ENCODE results near the gene VWA7.
A peak's percentile ranks its signal among the peaks of the same experiment; 100 is the strongest.

The VWA7 gene

DNA sequence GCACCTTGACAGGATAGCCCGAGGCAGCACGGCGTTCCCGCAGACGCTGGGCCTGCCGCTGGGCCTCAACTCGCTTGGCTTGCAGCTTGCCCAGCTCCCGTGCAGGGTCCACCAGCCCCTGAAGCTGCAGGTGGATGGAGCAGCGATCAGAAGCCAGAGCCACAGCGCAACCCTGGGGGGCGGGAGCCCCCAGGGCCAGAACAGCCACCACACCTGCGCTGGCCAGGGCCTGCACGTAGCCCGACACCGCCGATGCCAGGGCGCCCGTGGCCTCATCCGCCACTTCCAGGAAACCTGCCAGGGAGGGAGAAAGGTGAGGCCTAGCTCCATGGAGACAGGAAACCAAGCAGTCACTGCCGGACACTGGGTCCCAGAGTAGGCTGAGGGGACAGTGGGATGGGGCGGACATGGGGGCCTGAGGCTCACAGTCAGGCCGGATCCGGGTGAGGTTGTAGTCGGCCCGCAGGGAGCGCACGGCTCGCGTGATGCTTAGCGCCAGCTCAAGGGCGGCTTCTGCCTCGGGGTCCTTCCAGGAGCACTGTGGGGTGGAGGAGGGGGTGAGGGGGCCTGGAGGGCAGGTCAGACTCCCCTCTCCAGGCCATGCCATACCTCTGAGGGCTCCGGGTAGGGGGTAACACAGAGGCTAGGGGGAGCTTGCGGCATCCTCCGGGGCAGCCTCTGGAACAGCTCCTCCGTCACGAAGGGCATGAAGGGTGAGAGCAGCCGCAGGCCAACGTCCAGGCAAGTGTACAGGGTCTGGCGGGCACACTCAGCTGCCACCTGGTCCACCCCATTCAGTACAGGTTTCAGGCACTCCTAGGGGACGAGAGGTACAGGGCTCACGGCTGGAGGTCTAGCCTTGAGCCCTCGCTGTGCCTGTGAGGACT is 2.1 kb upstream of the VWA7 start:
- DNase-seq (ENCODE audit: low spot score), result no peak

DNA sequence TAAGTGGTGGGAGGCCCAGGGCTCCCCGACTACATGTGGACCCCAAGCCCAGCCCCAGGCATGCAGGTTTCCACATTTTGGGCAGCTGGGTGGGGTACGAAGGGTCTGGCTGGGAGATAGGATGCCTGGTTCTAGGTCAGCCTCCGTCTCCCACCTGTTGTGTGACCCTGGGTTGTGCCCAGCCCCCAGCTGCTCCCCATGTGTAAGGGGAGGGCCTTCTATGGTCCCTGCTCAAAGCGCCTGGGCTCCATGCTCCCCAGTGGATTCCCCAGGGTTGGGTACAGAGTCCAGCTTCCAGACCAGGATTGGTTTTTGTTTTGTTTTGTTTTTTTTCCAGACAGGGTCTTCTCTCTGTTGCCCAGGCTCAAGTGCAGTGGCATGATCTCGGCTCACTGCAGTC is 1.1 kb upstream of the VWA7 start:
- no peak for DNase-seq (ENCODE audit: low spot score)

DNA sequence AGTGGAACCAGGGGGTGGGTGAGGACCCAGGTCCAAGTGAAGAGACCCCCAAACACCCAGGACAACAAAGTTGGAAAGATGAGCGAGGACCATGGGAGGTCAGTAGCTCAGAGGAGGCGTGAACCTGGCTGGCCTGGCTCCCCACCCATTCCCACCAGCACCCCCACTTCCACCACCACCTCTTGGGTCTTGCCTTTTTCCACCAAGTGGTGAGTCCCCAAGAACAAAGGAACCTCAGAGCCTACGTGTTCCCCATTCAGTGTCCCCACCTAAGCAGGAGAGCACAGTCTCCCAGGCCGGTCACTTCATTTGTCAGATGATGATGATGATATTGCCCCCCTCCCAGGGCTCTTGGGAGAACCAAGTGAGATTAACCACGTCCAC is 531 bp upstream of the VWA7 start:
- DNase-seq (ENCODE audit: low spot score), result no peak

DNA sequence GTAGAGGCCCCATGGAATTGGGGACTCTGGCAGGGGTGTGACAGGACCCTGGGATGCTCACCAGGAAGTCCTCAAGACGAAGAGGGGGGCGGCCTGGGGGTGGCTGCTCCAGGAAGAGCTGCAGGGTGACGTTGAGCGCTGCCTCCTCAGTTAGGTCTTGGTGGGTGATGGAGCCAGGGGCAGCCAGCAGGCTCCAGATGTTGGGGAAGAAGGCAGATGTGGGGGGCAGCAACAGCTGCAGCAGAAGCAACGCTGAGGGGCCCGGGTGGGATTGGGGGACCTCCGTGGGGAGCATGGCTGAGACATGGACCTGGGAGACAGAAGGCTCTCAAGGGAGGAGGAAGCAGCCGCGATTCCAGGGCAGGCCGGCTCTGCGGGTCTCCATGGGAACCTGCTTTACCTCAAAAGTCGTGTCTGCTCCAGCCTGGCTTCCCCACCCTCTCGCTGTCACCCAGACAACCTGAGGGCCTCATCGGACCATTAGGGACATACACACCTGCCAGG is 591 bp downstream of the VWA7 start:
- DNase-seq (ENCODE audit: low spot score), result no peak

DNA sequence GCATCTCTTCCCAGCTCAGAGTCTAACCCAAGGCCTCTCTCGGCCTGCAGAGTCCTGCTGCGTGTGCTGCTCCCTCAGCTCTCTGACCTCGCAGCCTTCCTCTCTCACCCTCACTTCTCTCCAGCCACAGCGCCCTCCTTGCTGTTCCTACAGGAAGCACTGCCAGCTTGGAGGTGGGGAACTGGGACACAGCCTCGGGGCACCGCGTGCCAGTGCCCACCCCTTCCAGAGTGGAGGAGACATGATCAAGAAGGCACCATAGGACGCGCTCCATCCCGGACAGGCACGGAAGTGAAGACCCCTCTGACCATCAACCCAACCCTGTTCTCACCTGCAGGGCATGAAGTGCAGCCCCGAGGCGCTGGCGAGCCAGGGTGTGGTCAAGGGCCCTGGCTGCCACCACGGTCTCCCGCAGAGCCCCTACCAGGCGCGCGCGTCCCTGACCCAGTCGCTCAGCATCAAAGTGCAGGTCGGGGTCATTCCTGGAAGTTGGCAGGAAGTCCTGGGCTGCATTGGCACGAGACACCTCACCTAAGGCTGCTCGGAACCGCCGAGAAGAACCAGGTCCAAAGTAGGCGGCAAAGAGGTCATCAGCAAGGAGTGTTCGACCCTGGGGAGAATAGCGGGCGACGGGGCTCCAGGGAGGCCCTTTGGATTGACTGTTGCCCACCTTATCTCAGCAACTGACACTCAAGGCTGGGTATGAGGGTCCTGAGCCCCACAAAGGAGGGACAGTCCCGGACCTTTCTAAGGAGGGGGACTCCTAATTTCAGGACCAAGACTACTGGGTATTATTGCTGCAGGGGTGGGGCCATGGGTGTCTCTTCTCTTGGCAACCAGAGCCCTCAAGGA is 1.3 kb downstream of the VWA7 start:
- DNase-seq (ENCODE audit: low spot score), result no peak

DNA sequence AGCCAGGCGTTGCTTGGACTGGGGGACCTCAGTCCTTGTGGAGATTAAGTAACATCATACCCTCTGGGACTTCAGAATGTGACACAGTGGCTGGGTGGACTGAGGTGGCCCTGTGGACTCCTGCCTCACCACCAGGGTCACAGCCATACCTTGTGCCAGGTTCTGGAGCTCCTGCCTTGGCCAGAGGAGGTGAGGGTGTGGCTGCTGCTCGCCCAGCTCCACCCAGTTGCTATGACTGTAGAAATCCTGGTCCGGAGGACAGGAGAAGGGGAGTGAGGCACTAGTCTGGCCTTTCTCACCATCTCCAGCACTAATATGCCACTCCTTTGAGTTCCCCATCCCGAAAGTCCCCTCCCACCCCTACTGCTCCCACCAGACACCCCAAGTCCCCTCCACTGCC is 1.9 kb downstream of the VWA7 start:
- DNase-seq (ENCODE audit: low spot score), result no peak

DNA sequence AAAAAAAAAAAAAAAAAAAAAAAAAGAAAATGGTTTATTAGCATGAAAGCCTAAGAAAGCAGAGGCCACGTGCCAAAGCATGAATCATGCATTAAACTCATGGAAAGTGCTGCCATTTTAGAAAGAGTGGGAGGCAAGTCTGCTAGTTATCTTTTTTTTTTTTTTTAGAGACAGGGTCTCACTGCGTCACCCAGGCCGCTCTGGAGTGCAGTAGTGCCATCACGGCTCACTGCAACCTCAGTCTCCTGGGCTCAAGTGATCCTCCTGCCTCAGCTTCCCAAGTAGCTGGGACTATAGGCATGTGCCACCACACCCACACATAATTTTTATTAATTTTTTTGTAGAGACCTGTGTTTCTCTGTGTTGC is 5.2 kb downstream of the VWA7 start:
- no peak for DNase-seq (ENCODE audit: low spot score)

DNA sequence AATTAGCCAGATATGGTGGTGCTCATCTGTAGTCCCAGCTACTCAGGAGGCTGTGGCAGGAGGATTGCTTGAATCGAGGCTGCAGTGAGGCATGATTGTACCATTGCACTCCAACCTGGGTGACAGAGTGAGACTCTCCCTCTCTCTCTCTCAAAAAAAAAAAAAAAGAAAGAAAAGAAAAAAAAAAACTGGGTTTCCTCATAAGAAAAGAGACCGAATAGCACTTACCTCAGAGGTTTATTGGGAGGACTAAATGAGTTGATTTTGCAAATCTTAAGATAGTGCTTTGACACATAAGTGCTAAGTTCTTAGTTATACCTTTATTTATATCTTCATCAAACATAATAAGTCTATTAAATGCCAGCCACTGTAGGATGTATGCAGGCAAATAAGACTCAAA is 6.3 kb downstream of the VWA7 start:
- no peak for DNase-seq (ENCODE audit: low spot score)

DNA sequence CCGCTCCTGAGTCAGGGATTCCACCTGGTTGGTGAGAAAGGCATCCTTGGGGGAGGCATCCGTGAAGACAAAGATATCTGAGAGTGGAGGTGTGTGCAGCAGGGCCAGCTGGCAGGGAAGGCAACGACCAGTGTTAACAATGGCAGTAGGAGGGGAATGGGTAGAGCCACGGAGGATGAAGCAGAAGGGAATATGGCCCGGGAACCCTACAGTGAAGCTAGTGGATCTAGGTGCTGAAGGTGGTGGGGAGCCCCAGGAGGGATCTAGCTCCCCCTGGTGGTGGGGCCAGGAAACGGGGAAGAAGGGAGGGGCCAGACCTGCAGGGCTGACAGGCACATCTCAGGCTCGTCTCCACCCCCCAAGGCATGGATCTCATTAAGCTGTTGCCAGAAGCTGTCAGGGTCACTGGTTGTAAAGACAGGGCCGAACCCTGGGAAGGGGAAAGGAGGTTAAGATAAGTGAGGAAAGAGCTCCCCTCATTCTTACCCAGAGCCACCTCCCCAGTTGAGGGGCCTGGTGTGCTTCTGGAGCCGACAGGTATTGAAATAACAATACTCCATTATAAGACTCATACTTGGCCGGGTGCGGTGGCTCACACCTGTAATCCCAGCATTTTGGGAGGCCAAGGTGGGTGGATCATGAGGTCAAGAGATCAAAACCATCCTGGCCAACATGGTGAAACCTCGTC is 7.3 kb downstream of the VWA7 start:
- DNase-seq (ENCODE audit: low spot score), result peak; percentile 83

DNA sequence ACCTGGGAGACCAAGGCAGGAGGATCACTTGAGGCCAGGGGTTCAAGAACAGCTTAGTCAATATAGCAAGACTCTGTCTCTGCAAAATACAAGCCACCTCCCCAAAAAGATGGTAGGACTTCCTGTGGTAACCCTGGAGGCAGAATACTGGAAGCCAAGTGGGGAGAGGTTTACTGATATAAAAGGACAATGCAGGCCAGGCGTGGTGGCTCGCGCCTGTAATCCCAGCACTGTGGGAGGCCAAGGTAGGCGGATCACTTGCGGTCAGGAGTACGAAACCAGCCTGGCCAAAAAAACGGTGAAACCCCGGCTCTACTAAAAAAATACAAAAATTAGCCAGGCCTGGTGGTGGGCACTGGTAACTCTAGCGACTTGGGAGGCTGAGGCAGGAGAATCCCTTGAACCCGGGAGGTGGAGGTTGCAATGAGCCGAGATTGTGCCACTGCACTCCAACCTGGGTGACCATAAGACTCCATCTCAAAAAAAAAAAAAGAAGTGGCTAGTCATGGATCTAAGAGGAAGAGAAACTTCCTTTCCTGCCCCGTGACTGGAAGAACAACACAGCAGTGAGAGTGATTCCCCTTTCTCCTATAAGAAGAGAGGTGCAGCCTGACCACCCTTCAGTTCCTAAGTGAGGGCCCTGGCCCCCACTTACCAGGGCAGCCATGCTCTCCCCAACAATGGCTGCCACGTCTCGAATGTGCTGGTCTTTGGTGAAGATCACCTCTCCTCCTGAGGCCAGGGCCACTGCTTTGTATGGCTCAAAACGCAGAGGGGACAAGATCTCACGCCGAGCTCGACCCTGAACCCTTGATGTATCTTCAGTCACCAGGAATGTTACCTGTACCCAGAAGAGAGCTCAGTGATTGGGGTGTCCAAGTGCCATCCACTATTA is 8.5 kb downstream of the VWA7 start:
- DNase-seq (ENCODE audit: low spot score), result no peak

DNA sequence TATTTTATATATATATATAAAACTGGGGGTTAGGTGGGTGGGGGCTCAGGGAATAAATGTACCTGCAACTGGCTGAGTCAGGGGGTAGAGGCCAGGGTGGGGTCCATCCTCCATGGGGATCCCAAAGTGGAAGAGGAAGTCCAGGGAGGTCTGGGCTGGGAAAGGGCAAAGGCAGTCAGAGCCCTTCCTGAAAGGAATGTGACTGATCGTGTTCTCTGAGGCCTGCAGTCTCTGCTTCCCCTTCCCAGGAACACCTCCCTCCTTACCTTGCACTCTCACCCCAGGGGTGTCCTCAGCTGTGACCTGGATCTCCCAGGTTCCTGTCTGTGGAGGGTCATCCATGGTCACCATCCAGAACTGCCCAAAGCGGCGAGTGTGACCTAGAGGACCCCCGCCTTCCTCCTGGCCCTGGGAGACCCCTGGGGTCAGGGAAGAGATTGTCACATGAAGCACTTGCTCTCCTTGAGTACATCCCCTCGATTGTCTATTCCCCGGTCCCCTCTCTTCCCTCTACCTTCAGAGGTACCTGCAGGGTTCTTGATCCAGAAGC is 10.0 kb downstream of the VWA7 start:
- no peak for DNase-seq (ENCODE audit: low spot score)

DNA sequence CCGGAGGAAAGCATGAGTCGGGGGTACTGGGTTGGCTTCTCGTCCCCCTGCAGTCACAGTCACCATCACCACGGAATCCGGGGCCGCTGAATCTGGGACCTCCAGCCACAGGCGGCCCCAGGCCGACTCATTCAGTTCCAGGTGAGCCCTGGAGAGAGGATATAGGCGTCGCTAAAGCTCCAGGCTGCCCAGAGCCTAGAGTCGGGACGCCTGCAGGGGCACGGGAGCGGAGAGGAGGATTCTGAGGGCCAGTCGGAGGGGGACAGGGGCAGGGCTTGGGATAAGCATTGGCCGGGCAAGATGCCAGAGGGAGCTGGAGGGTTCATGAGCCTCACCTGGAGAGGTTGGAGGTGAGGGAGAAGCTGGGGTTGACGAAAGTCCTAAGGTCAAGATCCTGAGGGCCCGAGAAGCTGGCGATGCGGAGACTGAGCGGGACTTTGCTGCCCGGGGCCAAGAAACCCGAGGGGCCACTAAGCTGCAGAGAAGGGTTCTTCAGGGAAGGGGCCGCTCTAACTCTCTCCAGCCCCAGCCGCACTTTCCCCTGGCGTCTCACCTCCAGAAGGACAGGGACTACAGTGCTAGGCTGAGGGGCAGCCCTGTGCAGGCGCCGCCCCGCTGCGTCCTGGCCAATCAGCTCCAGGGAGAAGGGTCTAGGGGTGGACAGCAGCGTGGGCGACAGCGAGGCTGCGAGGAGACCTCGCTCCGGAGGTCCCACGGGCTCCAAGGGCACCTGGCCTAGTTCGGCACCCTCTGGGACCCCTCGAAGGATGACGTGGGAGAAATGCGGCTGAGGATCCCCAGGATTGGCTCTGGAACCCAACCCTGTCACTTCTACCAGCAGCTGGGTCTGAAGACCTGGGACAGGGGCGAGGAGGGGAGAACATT is 11.0 kb downstream of the VWA7 start:
- peak; percentile 56 for DNase-seq (ENCODE audit: low spot score)

DNA sequence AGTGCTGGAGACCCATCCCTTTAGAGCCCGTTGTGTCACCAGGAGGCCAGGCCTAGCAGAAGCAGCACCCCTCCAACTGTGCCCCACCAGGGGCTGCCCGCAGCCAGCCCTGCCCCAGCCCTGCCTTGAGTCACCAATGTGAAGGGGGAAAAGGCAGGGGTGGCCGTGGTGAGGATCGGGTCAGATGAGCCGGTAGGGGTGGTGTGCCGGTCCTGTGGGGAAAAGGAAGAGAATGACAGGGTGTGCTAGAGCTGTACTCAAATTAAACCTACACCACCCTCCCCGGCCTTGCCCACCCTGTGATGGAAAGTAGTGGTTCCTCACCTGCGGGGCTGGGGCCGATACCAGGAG is 11.6 kb downstream of the VWA7 start:
- DNase-seq (ENCODE audit: low spot score), result no peak

DNA sequence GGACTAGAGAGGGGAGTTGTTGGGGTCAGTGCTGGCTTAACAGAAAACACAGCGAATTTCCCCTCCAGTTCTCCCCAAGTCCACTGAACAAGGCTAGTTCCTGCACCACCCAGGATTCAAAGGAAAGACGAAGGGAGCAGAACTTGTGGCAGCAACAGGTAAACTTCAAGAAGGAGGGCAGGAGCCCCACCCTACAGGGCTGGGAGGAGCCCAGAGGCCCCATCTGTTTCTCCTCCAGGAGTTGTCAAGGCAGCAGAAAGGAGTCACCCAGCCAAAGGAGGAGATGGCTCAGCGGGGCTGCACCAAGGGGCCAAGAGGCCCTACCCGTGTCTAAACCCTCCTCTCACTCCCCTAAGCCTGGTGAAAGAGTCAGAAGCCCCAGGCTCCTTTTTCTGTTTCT is 12.9 kb downstream of the VWA7 start:
- no peak for DNase-seq (ENCODE audit: low spot score)

DNA sequence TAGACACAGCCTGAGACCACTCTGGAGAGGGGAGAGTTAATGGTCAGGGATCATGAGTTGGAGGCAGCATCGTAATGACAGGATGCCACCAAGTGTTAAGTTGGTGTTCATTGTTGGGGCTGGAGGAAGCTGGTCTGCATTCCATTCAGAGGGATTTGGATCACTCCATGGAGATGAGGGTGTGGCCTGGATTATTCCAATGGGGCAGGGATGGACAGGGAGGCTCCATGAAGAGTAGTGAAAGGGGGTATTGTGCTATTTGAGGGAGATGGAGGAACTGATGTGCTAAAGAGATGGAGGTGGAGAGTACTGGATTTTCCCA is 13.5 kb downstream of the VWA7 start:
- peak; percentile 81 for DNase-seq (ENCODE audit: low spot score)

DNA sequence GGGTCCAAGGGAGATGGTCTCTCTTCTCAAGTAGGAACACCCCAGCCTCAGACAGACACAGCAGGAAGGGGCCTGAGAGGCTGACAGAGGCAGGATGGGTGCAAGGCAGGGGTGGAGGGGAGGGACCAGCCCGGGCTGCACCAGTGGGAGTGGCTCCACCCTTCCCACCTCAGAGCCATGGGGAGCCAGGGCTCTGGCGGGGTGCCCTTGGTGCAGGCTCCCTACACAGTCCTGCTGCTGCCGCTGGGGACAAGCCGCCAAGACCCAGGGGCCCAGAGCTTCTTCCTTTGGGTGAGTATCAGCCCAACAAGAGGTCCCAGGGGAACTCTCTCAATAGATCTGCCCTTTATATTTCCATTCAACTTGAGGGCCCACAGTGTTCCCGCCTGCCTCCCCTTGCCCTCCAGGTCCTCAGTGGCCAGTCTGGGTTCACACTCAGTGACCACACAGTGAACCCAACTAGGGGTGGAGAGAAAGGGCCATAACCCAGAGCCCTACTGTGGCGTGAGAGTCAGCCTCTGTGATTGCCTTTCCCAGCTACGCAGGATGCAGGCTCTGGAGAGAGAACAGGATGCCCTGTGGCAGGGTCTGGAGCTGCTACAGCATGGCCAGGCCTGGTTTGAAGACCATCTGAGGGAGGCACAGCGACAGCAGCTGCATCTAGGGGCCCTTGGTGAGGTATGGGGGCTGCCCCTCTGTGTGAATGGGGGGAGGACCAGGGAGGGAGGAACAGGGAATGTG is 14.1 kb downstream of the VWA7 start:
- no peak for DNase-seq (ENCODE audit: low spot score)

DNA sequence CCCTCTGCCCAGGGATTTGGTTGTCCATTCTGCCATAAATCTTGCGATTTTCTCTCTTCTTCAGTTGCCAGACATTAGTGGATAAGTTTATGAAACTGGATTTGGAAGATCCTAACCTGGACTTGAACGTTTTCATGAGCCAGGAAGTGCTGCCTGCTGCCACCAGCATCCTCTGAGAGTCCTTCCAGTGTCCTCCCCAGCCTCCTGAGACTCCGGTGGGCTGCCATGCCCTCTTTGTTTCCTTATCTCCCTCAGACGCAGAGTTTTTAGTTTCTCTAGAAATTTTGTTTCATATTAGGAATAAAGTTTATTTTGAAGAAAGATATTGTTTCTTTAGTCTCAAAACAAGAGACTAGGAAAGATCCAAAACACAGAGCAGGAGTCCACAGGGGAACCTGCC is 14.8 kb downstream of the VWA7 start, which contains the start of gene SAPCD1:
Gene SAPCD1 (plus strand): TSS at position 301 of the 400 bp plus-strand sequence. CDS start 399 bp downstream, outside the sequence.
- DNase-seq (ENCODE audit: low spot score), result no peak

DNA sequence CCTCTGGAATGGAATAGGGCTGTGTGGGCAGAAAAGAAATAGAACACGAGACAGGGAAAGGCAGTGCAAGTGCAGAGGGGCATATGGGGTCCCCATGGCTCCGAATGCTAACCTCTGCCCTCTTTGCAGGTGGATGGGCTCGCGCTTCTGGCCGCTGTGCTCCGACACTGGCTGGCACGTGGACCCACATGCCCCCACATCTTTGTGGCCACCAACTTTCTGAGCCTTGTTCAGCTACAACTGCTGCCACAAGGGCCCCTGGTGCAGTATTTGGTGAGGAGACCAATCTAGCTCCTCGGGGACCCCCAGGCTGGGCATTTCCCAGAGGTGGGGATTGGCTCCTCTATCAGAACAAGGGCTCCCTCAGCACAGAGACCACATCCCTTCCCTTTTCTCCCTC is 15.8 kb downstream of the VWA7 start:
- DNase-seq (ENCODE audit: low spot score), result no peak

DNA sequence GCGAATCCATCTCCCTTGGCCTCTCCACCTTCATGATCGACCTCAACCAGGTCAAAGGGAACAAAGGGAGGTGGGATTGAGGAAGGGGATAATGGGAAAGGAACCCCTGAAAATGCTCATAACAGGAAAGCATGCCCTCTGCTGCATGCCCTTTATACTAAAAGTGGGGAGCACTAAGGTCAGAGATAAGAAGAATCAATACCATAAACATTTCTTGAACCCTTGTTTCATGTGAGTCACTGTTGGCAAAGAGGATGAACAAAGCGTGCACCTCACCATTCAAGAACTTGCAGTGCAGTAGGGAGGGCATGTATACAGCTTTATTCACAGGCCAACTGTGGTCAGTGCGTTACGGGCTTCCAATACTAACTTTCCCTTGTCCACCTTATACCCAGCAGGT is 16.3 kb downstream of the VWA7 start:
- DNase-seq (ENCODE audit: low spot score), result no peak

DNA sequence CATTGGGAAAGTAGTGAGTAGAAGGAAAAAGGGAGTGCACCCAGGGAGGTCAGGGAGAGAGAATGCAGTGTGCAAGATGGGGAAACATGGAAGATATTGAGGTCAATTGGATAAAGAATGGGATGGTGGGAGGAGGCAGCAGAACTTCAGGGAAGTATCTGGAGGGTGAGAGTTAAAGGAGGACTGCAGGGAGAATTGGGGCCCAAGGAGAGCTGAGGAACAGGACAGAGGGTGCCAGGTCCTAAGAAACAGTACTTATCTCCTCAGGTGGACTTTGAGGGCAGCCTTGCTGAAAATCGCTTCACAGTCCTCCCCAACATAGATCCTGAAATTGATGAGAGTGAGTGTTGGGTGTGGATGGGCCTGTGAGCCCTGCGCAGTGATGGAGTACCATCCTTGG is 18.8 kb downstream of the VWA7 start:
- no peak for DNase-seq (ENCODE audit: low spot score)

Data from AG08396 (cell line).